Ascending aorta (tissue), 2 donors: ENCODE measurements around the gene ASB18. TPM values are rescaled to one million over a fixed set of nuclear protein-coding genes. Genes with fewer than 3 reads are reported as not detected.

Source experiments
- DNase-seq, 2 donors: peaks; one replicate each; pipeline ENCODE4 v3.0.0-alpha.2; 2019; ENCODE audit warnings: low spot score in 2 of 2
- H3K27ac ChIP-seq, 2 donors: fragments of 200-600 bp; sonication (generic); one replicate each; pipeline ENCODE4 v1.5.1; 2016 to 2017; ENCODE audit warnings: mild to moderate bottlenecking in 1 of 2
- H3K27me3 ChIP-seq: fragments of 200-600 bp; sonication (generic); one replicate; pipeline ENCODE4 v1.5.1; 2017
- H3K36me3 ChIP-seq, 2 donors: fragments of 200-600 bp; sonication (generic); one replicate each; pipeline ENCODE4 v1.5.1; 2016
- H3K4me1 ChIP-seq, 2 donors: fragments of 200-600 bp; sonication (generic); one replicate each; pipeline ENCODE4 v1.5.1; 2016 to 2017; ENCODE audit warnings: mild to moderate bottlenecking in 1 of 2
- H3K4me3 ChIP-seq, 2 donors: fragments of 200-600 bp; sonication (generic); one replicate each; pipeline ENCODE4 v1.5.1; 2016 to 2017; ENCODE audit warnings: mild to moderate bottlenecking in 1 of 2
- H3K9me3 ChIP-seq, 2 donors: fragments of 200-600 bp; sonication (generic); one replicate each; pipeline ENCODE4 v1.5.1; 2016
- intact Hi-C: fragments of 100-400 bp; cut with DNase I; formaldehyde crosslinking; loops from one replicate; pipeline ENCODE4 v1.15.1; 2023
- total RNA-seq: library from RNA; depleted of rRNA; stranded (reverse); fragments of >200 nt; gene quantifications from one replicate; pipeline ENCODE4 v1.1.0, GENCODE V29; 2016
- TF ChIP-seq, protein P1 (sequence below), 3 experiments: fragments of 200-600 bp in 2 of 3; fragments of 450-650 bp in 1 of 3; sonication (generic) in 2 of 3; IDR thresholded peaks; one replicate each; pipeline ENCODE4 v1.5.1; 2016 to 2019; ENCODE audit warnings: antibody characterized with exemption in 3 of 3, mild to moderate bottlenecking in 1 of 3, moderate library complexity in 1 of 3

The ASB18 gene
- total RNA-seq, 1 donor from 2014 or later: not detected

DNA sequence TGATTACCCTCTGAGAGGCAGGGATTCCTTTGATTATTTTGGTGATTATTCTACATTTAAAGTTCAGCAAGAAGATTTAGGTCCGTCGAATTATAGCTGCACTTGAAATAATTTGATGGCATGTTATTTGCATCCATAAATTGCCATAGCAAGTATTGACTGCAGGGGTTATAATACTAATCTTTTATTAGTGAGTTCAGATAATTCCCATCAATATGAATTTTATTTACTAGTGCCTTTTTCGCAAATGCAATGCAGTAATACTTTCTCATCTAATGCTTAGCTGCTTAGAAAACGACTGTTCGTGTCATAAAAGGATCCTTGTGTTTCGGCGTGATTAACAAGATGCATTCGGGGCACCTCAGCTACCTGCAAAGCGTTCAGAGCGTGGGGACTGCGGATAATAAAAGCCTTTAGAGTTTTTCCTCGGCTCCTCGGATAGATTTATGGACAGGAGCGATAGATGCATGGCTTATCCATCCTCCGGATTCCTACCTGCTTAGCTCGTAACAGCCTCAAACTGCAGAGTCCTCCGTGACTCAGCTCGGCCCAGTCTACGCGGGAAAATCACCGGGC lies 93.5 kb downstream of the ASB18 start:
- intact Hi-C loops: no loop called here
- TF ChIP-seq, protein P1, sequence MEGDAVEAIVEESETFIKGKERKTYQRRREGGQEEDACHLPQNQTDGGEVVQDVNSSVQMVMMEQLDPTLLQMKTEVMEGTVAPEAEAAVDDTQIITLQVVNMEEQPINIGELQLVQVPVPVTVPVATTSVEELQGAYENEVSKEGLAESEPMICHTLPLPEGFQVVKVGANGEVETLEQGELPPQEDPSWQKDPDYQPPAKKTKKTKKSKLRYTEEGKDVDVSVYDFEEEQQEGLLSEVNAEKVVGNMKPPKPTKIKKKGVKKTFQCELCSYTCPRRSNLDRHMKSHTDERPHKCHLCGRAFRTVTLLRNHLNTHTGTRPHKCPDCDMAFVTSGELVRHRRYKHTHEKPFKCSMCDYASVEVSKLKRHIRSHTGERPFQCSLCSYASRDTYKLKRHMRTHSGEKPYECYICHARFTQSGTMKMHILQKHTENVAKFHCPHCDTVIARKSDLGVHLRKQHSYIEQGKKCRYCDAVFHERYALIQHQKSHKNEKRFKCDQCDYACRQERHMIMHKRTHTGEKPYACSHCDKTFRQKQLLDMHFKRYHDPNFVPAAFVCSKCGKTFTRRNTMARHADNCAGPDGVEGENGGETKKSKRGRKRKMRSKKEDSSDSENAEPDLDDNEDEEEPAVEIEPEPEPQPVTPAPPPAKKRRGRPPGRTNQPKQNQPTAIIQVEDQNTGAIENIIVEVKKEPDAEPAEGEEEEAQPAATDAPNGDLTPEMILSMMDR (IDR thresholded peaks at IDR 0.05): no peak
- no peak for DNase-seq
- Histone ChIP-seq H3K27me3 (peaks cover 55% of the 10 kb centered on the region), H3K4me1 (peaks cover 10 to 22% of the 10 kb centered on the region in 2 donors), H3K9me3 (no peaks in the 10 kb centered on the region), H3K4me3 (no peak overlapping the region), H3K27ac (no peak overlapping the region), H3K36me3 (no peaks in the 10 kb centered on the region)

DNA sequence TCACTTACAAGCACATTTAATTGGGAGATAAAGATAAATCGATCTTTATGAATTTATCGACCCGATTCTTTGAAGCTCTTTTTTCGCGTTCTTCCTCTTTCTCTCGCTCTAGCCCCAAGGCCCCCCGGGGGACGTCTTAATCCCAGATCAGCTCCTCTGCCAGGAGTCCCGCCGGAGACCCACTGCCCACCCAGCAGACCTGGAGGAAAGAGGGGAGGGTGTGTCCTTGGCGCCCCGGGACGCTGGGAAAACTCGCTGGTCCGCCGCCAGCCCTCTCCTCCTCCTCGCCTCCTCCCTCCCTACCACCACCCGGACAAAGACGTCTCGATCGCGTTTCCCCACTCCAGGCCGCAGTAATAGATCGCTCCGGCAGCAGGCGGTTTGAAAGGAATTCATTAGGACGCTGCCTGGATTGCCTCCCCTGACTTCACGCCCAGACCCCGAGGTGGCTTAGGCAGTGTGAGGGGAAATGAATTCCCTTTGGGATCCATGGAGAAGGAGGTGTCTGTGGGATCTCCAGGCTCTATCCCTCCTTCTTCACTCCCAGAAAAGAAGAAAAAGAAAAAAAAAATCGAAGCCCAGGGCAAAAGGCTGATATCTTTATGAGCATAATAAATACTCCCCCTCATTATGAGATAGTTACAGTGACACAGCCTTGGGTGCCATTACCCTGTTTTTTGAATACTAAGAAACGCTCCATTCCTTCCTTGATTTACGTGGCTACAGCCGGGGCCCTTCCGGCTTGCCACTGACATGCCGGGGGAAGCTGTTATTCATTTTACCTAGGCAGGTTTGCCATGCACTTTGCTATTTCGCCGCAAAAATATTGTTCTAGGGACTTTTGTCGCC lies 94.2 kb downstream of the ASB18 start:
- no peak for DNase-seq
- peaks cover 10 to 22% of the 10 kb centered on the region in 2 donors for H3K4me1 ChIP-seq
- H3K36me3 ChIP-seq: no peaks in the 10 kb centered on the region
- no peak overlapping the region for H3K27ac ChIP-seq
- TF ChIP-seq, protein P1 (IDR thresholded peaks at IDR 0.05): no peak
- H3K9me3 ChIP-seq: no peaks in the 10 kb centered on the region
- no peak overlapping the region for H3K4me3 ChIP-seq
- intact Hi-C loops: no loop called here
- peaks cover 55% of the 10 kb centered on the region for H3K27me3 ChIP-seq

DNA sequence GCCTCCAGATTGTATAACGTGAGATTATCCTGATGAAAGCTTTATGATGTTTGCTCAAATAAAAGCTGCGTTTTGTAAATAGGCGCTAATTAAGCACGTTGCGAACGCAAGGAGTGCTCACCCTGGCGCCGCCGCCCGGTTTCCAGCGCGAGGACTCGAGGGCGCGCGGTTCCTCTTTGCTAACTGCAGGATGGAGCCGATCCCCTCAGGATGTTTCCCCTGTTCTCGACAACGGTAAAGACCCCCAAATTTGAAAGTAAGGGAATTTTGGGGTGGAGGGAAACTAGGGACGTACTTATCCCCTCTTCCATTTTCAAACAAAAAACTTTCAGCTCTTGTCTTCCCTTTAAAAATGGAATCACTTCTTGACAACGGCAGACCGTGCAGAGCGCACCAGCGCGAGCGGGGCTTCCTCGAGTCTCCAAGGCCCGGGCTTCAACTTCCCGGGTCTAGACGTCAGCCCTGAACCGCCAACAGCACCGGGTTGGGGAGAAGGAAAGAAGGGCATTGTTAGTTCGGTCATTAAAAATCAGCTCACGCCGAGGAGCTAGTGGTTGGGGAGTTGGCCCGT lies 95.0 kb downstream of the ASB18 start:
- Histone ChIP-seq H3K4me1 (peaks cover 15 to 26% of the 10 kb centered on the region in 2 donors), H3K27ac (no peak overlapping the region), H3K4me3 (no peak overlapping the region), H3K36me3 (no peaks in the 10 kb centered on the region), H3K27me3 (peaks cover 55% of the 10 kb centered on the region), H3K9me3 (no peaks in the 10 kb centered on the region)
- intact Hi-C loops: no loop called here
- DNase-seq: no peak
- TF ChIP-seq, protein P1 (IDR thresholded peaks at IDR 0.05): no peak

DNA sequence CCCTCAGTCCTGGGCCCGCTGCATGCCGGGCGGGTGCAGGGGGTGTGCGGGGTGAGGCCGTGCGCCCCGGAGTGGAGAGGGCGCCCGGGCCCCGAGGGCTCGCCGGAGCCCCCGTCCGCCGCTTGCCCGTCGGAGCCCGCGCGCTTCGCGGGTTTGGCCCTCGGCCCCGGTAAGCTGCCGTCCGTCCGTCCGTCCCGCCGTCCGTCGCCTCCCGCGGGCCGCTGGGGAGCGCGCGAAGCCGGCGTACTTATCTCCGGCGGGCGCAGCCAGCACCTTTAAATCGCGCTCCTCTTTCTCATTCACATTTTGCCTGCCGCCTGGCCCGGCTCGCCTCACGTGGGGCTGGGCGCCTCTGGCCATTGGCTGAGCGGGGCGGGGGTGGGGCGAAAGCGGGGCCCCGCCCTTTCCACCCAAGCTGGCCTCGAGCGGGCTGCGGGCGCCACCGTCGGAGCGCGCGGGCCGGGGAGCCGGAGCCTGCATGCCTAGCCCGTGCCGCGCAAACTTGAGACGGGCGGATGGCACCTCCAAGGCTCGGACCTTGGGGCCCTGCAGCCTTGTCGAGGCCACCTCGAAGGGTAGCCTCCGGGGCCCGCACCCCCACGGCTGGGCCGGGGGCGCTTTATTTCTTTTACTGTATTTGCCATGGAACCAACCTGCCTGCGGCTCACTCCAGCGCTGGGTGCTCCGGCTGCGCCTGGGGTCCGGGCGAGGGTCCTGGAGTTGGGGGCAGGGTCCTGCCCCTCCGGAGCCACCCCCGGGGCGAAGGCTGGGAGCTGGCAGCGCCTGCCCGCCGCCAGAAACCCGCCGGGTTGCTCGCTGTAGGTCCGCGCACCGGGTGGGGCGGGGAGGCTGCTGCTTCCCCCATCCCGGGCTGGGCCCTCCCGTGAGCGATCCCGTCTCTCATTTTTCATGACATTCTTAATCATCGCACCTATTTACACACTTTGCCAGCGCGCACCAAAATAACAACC lies 95.8 kb downstream of the ASB18 start, which contains the start of gene GBX2:
Gene GBX2, minus strand, starts transcription at position 277 of the 971 bp plus-strand sequence. CDS start 415 bp downstream, outside the sequence.
- TF ChIP-seq, protein P1 (IDR thresholded peaks at IDR 0.05): no peak
- Histone ChIP-seq H3K36me3 (no peaks in the 10 kb centered on the region), H3K4me3 (peak within 1 kb of the TSS; percentile 58 to 65), H3K9me3 (no peaks in the 10 kb centered on the region), H3K27me3 (peaks cover 57% of the 10 kb centered on the region), H3K27ac (no peak within 1 kb of the TSS), H3K4me1 (peaks cover 22 to 26% of the 10 kb centered on the region in 2 donors)
- intact Hi-C loops: no loop called here
- DNase-seq: no peak
